WTC11 (cell line): ENCODE data around the gene RADIL.

ENCODE experiments used
- ATF1 ChIP-seq: sonication (generic); formaldehyde crosslinking; IDR thresholded peaks from 2 replicates; pipeline ENCODE4 v1.8.1; 2023; ENCODE audit warnings: mild to moderate bottlenecking, moderate library complexity, missing genetic modification reagents
- ATF2 ChIP-seq: sonication (generic); formaldehyde crosslinking; IDR thresholded peaks from 2 replicates; pipeline ENCODE4 v1.8.1; 2022; ENCODE audit warnings: low read depth, missing genetic modification reagents, borderline replicate concordance
- ATF6 ChIP-seq: sonication (generic); formaldehyde crosslinking; IDR thresholded peaks from 2 replicates; pipeline ENCODE4 v1.8.1; 2023; ENCODE audit warnings: mild to moderate bottlenecking, missing genetic modification reagents
- CTCF ChIP-seq: fragments of 200-600 bp; IDR thresholded peaks from 2 replicates; pipeline ENCODE4 v1.8.0; 2022; ENCODE audit warnings: antibody characterized with exemption
- PREB ChIP-seq: sonication (generic); formaldehyde crosslinking; IDR thresholded peaks from 2 replicates; pipeline ENCODE4 v1.8.1; 2022; ENCODE audit warnings: mild to moderate bottlenecking, missing genetic modification reagents, moderate library complexity, borderline replicate concordance
- USF2 ChIP-seq: sonication (generic); formaldehyde crosslinking; IDR thresholded peaks from 2 replicates; pipeline ENCODE4 v1.8.1; 2023; ENCODE audit warnings: mild to moderate bottlenecking, missing genetic modification reagents, moderate library complexity
- ZBTB43 ChIP-seq: sonication (generic); formaldehyde crosslinking; IDR thresholded peaks from 2 replicates; pipeline ENCODE4 v1.8.1; 2023; ENCODE audit warnings: mild to moderate bottlenecking, missing genetic modification reagents
- ZNF423 ChIP-seq: fragments of 250-450 bp; sonication (Bioruptor Pico); IDR thresholded peaks from 2 replicates; pipeline ENCODE4 v2.1.2; 2022; ENCODE audit warnings: mild to moderate bottlenecking, moderate library complexity

- TF ChIP-seq CTCF (no peak), ATF6 (CRISPR knock-in tag) (no peak), PREB (CRISPR knock-in tag) (no peak), ATF2 (no peak), USF2 (CRISPR knock-in tag) (no peak), ATF1 (no peak), ZNF423 (no peak), ZBTB43 (CRISPR knock-in tag) (no peak)
Measured at GRCh38 chr7:4888161-4888560, 4.6 kb upstream of the RADIL start.
